Esophagus muscularis mucosa (tissue), 4 donors: ENCODE measurements around the gene MKRN2.

Experiments
- CTCF ChIP-seq, 3 experiments: fragments of 200-600 bp in 2 of 3; fragments of 450-650 bp in 1 of 3; sonication (generic) in 2 of 3; IDR thresholded peaks; one replicate each; pipeline ENCODE4 v1.5.1; 2017 to 2019; ENCODE audit warnings: antibody characterized with exemption in 3 of 3, mild to moderate bottlenecking in 2 of 3, moderate library complexity in 1 of 3
- EP300 ChIP-seq: sonication (generic); formaldehyde crosslinking; IDR thresholded peaks from one replicate; pipeline ENCODE4 v1.6.1; 2017; ENCODE audit warnings: antibody characterized with exemption
- POLR2A ChIP-seq: fragments of 450-650 bp; IDR thresholded peaks from one replicate; pipeline ENCODE4 v1.6.1; 2017; ENCODE audit warnings: antibody characterized with exemption, moderate library complexity, mild to moderate bottlenecking, low read depth

GRCh38 chr3:12541625-12542024 is 15.3 kb upstream of the MKRN2 start:
- peak in 1 of 3 experiments; percentile 21 for TF ChIP-seq CTCF (IDR thresholded peaks at IDR 0.05)
- TF ChIP-seq POLR2A, result no peak
- TF ChIP-seq EP300, result no peak
